B cell (primary cell): ENCODE measurements around the gene CHMP6. TPM values are rescaled to one million over a fixed set of nuclear protein-coding genes. Genes with fewer than 3 reads are reported as not detected.

Experiments
- ATAC-seq: fragments of 200-7000 bp; cut with Tn5 transposase; one replicate; pipeline ENCODE4 v1.10.0; 2021; ENCODE audit warnings: low read depth, mild to moderate bottlenecking, moderate number of reproducible peaks, moderate library complexity
- CTCF ChIA-PET: fragments of 350-600 bp; sonication (Branson Sonifier 250); formaldehyde crosslinking; loops from one replicate; lab custom pipeline; 2021; ENCODE audit warnings: antibody characterized with exemption, inconsistent platforms; lab: Charles Lee
- POLR2A ChIA-PET: fragments of 350-600 bp; sonication (Branson Sonifier 250); formaldehyde crosslinking; loops from one replicate; lab custom pipeline; 2021; ENCODE audit warnings: antibody characterized with exemption; lab: Charles Lee
- DNase-seq: peaks from one replicate; pipeline ENCODE4 v3.0.0; 2013
- H2AFZ ChIP-seq: 2 replicates; pipeline ENCODE4 v1.6.1; 2012; ENCODE audit warnings: mild to moderate bottlenecking, low read depth, low read length; ENCODE audit not compliant: insufficient read depth, poor library complexity, severe bottlenecking
- H3K27ac ChIP-seq, 2 donors: 1 replicate in 1 of 2; 2 replicates in 1 of 2; pipeline ENCODE4 v1.5.1; 2012 to 2013; ENCODE audit warnings: low read length in 2 of 2, mild to moderate bottlenecking in 2 of 2, moderate library complexity in 1 of 2
- H3K27me3 ChIP-seq, 4 experiments: fragments of 200-600 bp in 1 of 4; sonication (generic) in 1 of 4; replicated peaks in 1 of 4; 1 replicate in 2 of 4; 2 replicates in 2 of 4; pipeline versions ENCODE4 v1.6.1 to v1.7.0; 2013 to 2016; ENCODE audit warnings: low read length in 3 of 4, mild to moderate bottlenecking in 2 of 4, mixed read lengths in 1 of 4, moderate library complexity in 1 of 4; ENCODE audit not compliant: insufficient read depth in 4 of 4, control insufficient read depth in 3 of 4; ENCODE audit errors: control extremely low read depth in 1 of 4
- H3K36me3 ChIP-seq, 2 experiments: replicated peaks in 1 of 2; 1 replicate in 1 of 2; 2 replicates in 1 of 2; pipeline versions ENCODE4 v1.6.1 to v1.7.1; 2013; ENCODE audit warnings: low read length in 1 of 2; ENCODE audit not compliant: insufficient read depth in 2 of 2, control insufficient read depth in 1 of 2; ENCODE audit errors: control extremely low read depth in 1 of 2, extremely low read depth in 1 of 2
- H3K4me1 ChIP-seq, 2 donors: fragments of 200-600 bp in 1 of 2; sonication (generic) in 1 of 2; 1 replicate in 1 of 2; 2 replicates in 1 of 2; pipeline versions ENCODE4 v1.5.1 to v1.6.1; 2013 to 2017; ENCODE audit warnings: low read length in 2 of 2; ENCODE audit not compliant: control insufficient read depth in 2 of 2, insufficient read depth in 2 of 2
- H3K4me2 ChIP-seq: replicated peaks from 2 replicates; pipeline ENCODE3; 2012; ENCODE audit warnings: mild to moderate bottlenecking, low read depth, low read length; ENCODE audit not compliant: poor library complexity, severe bottlenecking
- H3K4me3 ChIP-seq, 5 experiments: fragments of 200-600 bp in 1 of 5; sonication (generic) in 1 of 5; 1 replicate in 3 of 5; 2 replicates in 2 of 5; pipeline versions ENCODE4 v1.5.1 to v1.7.0; 2011 to 2016; ENCODE audit warnings: low read length in 4 of 5, mild to moderate bottlenecking in 4 of 5, low read depth in 2 of 5, control low read depth in 1 of 5, moderate library complexity in 1 of 5; ENCODE audit not compliant: insufficient read depth in 1 of 5; ENCODE audit errors: control extremely low read depth in 1 of 5, extremely low read depth in 1 of 5
- H3K79me2 ChIP-seq: fragments of 200-600 bp; sonication (generic); one replicate; pipeline ENCODE4 v1.6.0; 2016; ENCODE audit warnings: low read length; ENCODE audit not compliant: control insufficient read depth, insufficient read depth
- H3K9ac ChIP-seq: fragments of 200-600 bp; sonication (generic); 2 replicates; pipeline ENCODE4 v1.6.1; 2017; ENCODE audit warnings: mild to moderate bottlenecking, low read length, moderate library complexity
- H3K9me3 ChIP-seq, 3 donors: one replicate each; pipeline versions ENCODE4 v1.6.1 to v1.7.1; 2013; ENCODE audit warnings: low read length in 2 of 3; ENCODE audit not compliant: control insufficient read depth in 2 of 3, insufficient read depth in 1 of 3; ENCODE audit errors: control extremely low read depth in 1 of 3
- H4K20me1 ChIP-seq: 2 replicates; pipeline ENCODE4 v1.6.0; 2012; ENCODE audit warnings: mild to moderate bottlenecking, low read length; ENCODE audit not compliant: insufficient read depth, control insufficient read depth, poor library complexity, severe bottlenecking
- H3K27ac Mint-ChIP-seq: one replicate; pipeline ENCODE4 v1.8.0; 2021; ENCODE audit warnings: mixed read lengths
- H3K27me3 Mint-ChIP-seq: one replicate; pipeline ENCODE4 v1.8.0; 2021; ENCODE audit warnings: mixed read lengths
- H3K4me1 Mint-ChIP-seq: one replicate; pipeline ENCODE4 v1.8.0; 2021; ENCODE audit warnings: mixed read lengths
- H3K4me3 Mint-ChIP-seq: one replicate; pipeline ENCODE4 v1.8.0; 2021; ENCODE audit warnings: mixed read lengths
- H3K9me3 Mint-ChIP-seq: one replicate; pipeline ENCODE4 v1.8.0; 2022; ENCODE audit warnings: mixed read lengths; ENCODE audit not compliant: insufficient read depth
- CTCF ChIP-seq: fragments of 200-600 bp; IDR thresholded peaks from one replicate; pipeline ENCODE4 v1.8.0; 2022; ENCODE audit warnings: antibody characterized with exemption, mild to moderate bottlenecking
- EZH2 ChIP-seq: IDR thresholded peaks from 2 replicates; pipeline ENCODE4 v1.6.1; 2012; ENCODE audit warnings: borderline replicate concordance, low read depth, mild to moderate bottlenecking, moderate library complexity, low read length; ENCODE audit not compliant: insufficient read depth, poor library complexity, severe bottlenecking
- WGBS: methylation state at CpG from one replicate; pipeline ENCODE4 v1.1.5; 2013; ENCODE audit warnings: missing lambda C conversion rate; ENCODE audit not compliant: insufficient coverage; 5-methylcytosine and 5-hydroxymethylcytosine counted together
- intact Hi-C: fragments of 100-400 bp; cut with micrococcal nuclease; formaldehyde crosslinking; loops from one replicate; pipeline ENCODE4 v1.10.0; 2022
- polyA plus RNA-seq: library from polyadenylated mRNA; depleted of rRNA; stranded (reverse); fragments of >200 nt; gene quantifications from 2 replicates; pipeline ENCODE4 v1.2.3, GENCODE V29; 2012
- total RNA-seq, 2 donors: library from RNA; stranded (reverse); fragments of 120-200 nt in 1 of 2; gene quantifications; 1 replicate in 1 of 2; 2 replicates in 1 of 2; pipeline versions ENCODE4 v1.2.3 to v1.2.4, GENCODE V29; 2013 to 2022

Gene CHMP6
- total and polyA plus RNA-seq, 2 donors (not counting 1 experiment from before 2014, with no cell fraction given) = 21.2 to 46.2 TPM

DNA sequence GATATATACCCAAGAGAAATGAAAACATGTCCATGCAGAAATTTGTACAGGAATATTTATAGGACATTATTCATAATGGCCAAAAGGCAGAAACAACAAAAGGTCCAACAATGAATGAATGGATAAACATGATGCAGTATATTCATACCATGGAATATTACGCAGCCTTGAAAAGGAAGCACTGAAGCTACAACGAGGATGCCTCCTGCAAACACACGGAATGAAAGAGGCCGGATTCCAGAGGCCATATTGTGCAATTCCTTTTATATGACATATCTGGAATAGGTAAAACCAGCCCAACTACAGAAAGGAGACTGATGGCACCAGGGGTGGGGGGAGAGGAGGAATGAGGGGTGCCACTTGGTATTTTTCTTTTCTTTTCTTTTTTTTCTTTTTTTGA, 14.5 kb upstream of the CHMP6 start:
- Histone ChIP-seq H3K27ac (no peak overlapping the region), H4K20me1 (no peaks in the 10 kb centered on the region), H3K4me3 (no peak overlapping the region), H3K4me1 (peaks cover 6 to 11% of the 10 kb centered on the region in 2 donors), H2AFZ (no peak overlapping the region), H3K36me3 (no peaks in the 10 kb centered on the region), H3K79me2 (no peaks in the 10 kb centered on the region), H3K4me2 (no peak overlapping the region), H3K9me3 (no peaks in the 10 kb centered on the region), H3K9ac (no peak overlapping the region), H3K27me3 (peaks cover 0 to 1% (median 0%) of the 10 kb centered on the region in 4 experiments)
- TF ChIP-seq EZH2 (no peak), CTCF (no peak)
- ATAC-seq (no peak), DNase-seq (no peak)
- ChIA-PET POLR2A (no interaction called here), CTCF (interaction anchor here (1.6 kb wide), 1 partner anchor 549 kb away, joined by 3 read pairs; no protein-coding TSS in a partner anchor)
- intact Hi-C loops = no loop called here
- WGBS = 100% methylated on average over 2 of the region's 4 CpGs
- H3K27ac Mint-ChIP-seq = no peak overlapping the region
- peaks cover 13% of the 10 kb centered on the region for H3K27me3 Mint-ChIP-seq
- no peak overlapping the region for H3K4me3 Mint-ChIP-seq
- H3K9me3 Mint-ChIP-seq = no peaks in the 10 kb centered on the region
- H3K4me1 Mint-ChIP-seq = peaks cover 11% of the 10 kb centered on the region

GRCh38 chr17:80978499-80979497, 12.8 kb upstream of the CHMP6 start:
- POLR2A ChIA-PET = no interaction called here
- no peak overlapping the region for H3K4me2 ChIP-seq
- WGBS = 92% methylated on average over 30 of the region's 31 CpGs
- ATAC-seq (no peak), DNase-seq (no peak)
- no peaks in the 10 kb centered on the region for H3K79me2 ChIP-seq
- H3K4me1 ChIP-seq = peaks cover 6 to 11% of the 10 kb centered on the region in 2 donors
- no peak overlapping the region for H3K9ac ChIP-seq
- H2AFZ ChIP-seq = no peak overlapping the region
- no peak overlapping the region for H3K27ac ChIP-seq
- TF ChIP-seq EZH2 (no peak), CTCF (no peak)
- Mint-ChIP-seq H3K4me3 (no peak overlapping the region), H3K4me1 (peaks cover 11% of the 10 kb centered on the region), H3K27me3 (peaks cover 13% of the 10 kb centered on the region), H3K9me3 (no peaks in the 10 kb centered on the region), H3K27ac (no peak overlapping the region)
- H3K9me3 ChIP-seq = no peaks in the 10 kb centered on the region
- intact Hi-C loops = no loop called here
- no peaks in the 10 kb centered on the region for H3K36me3 ChIP-seq
- H3K27me3 ChIP-seq = no peaks in the 10 kb centered on the region
- CTCF ChIA-PET = interaction anchor here (0.7 to 1.6 kb wide), 6 partner anchors 10 to 552 kb away, joined by 3 to 5 read pairs (median 3); no protein-coding TSS in a partner anchor
- no peaks in the 10 kb centered on the region for H4K20me1 ChIP-seq
- H3K4me3 ChIP-seq = no peak overlapping the region
